GM18870 (cell line): ENCODE results near the gene TLX3.
"Not testable (repeated sequence)": the region's sequence is repeated elsewhere in the genome, so short reads cannot be mapped to it uniquely, and the experiment has no call there.

Experiments used
- ATAC-seq: cut with Tn5 transposase; IDR thresholded peaks from one replicate; pipeline ENCODE4 v1.9.1; 2021; ENCODE audit warnings: moderate library complexity; ENCODE audit not compliant: unreplicated experiment

Gene TLX3

DNA sequence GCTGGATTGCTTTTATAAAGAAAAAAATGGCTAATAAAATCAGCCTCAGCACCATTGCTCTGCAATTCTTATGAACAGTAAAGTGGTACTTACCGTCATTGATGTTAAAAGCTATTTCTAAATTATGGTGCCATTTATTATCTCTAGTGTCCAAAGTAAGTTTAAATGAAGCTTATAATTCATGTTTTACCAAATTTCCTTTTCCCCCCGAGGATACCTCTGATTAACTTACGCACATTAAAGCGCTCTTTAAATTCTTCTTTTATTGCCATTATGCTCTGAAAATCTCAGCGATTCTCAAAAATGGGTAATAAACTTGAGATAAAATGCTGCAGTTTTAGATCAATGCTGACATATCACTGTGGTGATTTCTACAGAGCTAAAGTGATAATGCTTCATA lies 13.5 kb downstream of the TLX3 start:
- no peak for ATAC-seq

DNA sequence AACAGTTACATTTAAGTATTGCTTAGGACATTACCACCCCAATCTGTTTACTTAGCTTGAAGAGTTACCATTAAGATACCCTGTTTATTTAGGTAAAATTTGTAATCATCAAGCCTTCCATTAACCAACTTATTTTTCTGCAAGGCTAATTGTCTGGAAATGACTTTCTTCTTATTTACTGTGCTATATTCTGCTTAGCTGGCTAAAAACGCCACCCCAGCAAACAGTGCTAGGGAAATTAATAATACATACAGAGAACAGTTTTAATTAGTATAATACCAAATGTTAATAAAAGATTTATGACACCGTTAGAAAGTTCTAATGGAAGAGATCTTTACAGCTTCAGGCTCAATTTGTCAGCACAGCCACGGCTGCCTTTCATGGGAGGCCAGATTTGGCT lies 14.0 kb downstream of the TLX3 start:
- ATAC-seq = no peak

DNA sequence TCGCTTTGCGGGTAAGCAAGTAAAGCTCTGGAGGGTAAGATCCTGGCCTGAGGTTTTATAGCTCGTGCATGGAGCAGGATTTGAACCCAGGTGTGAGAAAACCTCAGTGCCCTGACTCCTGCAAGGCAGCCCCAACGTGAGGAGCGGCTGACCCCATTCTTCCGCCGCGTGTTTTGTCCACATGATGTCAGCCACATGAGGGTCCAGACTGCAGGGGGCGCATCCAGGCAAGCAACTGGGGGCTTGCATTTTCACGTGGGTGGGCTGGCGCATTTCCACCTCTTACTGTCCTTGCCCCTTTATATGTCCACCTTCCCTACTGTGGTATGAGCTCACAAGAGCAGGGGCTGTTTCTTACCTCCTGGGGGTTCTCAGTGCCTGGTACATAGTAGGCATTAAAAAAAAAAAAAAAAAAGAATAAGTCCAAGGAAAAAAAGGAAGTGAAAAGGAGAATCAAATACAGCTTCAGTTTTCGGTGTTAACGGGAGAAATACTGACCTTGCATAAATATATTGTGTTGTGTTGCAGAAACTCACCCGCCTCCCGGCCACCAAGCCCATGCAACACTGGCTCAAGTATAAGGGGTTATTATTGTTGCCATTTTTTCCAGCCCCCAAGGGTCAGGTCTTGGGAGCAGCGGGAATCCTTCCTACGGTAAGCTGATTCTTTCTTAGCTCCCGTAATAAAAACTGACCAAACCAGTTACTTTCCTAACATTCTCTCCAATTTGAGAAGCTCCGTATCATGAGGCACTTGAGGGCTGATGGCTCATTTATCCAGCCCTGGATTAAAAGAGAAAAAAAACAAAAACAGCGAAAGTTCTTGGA lies 15.0 kb downstream of the TLX3 start:
- ATAC-seq = no peak

DNA sequence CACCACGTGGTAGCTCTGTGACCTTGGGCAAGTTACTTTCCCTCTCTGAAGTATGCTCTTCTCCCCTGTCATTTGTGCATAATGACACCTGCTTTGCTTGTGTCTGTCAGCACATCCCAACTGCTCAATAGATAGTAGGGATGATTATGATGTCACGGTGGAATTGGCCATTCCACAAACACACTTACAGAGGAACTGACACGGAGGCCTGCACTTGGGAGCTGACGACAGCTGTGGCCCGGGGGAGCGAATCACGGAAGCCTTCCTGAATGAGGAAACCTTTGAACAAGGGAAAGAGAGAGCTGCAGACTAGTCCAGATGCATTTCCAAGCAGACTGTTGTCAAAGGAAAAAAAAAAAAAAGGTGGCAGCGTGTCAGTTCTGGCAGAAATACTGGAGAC lies 21.0 kb downstream of the TLX3 start:
- ATAC-seq = no peak

DNA sequence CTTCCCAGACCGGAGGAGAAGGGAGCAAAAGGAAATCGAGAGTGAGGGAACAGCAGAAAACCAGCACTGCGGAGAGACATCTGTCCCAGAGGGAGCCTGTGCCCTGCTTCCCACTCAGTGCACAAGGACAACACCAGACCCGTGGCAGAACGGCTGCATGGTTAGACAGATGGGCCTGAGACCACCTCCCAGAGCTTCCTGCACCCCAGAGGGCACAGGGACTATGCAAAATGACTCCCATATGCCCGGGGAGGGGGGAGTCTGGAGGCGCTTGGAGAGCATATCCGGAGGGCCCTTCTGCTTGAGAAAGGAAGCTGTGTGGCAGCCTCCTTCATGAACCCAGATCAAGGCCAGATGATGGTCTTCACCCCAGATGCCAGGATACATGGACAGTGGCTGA lies 26.6 kb downstream of the TLX3 start:
- ATAC-seq = no peak

DNA sequence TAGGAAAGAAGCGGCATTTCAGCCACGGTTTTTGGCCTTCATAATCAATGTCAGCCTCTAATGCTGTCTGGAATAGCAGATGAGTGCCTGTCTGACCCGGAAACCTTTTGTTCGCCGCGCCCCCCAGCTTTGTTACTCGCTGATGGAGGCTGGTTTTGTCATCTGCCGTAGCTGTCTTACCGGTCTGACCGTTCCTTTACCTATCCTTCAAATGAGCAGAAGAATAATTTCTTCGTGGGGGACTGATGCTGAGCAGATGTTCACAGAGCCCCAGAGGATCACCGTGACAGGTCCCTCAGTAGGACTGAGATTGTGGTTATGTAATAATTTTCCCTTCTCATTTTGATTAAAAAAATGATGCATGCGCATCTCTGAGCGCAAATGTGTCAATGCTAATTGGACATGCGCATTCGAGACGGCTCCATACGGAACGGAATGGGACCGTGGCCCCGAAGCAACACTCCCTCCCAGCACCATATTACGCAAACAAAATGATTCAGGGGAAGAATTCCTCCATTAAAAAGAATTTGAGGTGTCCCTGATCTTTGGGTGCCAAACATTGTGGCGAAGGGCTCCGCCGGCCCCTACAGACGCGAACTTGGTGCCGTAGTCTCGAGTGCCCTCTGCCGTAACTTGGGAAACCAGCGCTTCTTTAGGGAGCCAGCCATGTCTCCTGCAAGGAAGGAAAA lies 27.6 kb downstream of the TLX3 start:
- ATAC-seq = no peak

DNA sequence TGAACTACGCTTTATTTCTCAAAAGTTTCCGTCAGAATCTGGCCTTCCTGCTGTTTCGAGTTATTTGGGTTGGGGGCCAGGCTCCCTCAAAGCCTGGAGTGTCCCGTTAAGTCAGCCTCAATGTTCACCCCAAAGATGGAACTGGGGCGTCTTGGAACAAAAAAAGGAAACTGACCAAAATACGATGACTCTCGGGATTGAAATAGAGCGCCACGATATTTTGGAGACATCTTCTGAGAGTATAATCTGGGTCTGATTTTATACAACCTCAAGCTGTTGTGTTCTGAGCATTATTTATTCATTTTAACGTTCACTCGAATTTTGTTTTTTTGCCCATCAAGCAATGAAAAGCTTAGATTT lies 28.1 kb downstream of the TLX3 start:
- ATAC-seq = no peak

DNA sequence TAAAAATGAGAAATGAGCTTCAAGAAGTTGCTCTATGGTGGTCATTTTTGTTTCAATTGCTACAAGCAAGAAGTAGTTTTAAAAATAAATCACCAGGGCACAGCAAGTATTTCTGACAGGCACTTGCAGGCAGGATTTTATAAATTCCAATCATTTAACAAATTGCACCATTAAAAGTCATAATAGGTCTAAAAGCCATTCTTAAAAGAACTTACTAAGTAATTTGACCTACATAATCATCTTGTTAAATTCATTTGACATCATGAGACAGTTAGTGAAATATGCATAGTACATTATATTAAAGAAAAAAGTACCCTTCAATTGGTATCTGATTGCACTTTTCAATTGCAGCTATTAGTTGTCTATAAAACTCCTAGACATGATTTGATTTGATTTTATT lies 31.0 kb downstream of the TLX3 start:
- ATAC-seq = no peak

DNA sequence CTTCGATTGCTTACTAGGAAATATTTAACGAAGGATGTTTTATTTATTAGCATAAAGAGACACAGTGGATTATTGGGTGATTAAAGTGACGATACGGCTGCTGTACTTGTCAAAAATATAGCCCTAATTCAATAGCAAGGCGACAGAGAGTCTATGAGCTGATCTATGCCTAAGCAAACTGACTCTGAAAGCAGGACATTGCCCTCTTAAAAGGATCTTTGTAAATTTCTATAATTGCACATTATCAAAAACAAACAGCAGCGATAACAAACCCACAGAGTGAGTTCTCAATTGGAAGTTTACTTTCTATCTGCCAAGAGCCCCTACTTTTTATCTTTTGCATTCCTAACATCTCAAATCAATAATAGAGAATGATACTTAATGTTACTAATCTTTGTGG lies 31.4 kb downstream of the TLX3 start:
- ATAC-seq = no peak

DNA sequence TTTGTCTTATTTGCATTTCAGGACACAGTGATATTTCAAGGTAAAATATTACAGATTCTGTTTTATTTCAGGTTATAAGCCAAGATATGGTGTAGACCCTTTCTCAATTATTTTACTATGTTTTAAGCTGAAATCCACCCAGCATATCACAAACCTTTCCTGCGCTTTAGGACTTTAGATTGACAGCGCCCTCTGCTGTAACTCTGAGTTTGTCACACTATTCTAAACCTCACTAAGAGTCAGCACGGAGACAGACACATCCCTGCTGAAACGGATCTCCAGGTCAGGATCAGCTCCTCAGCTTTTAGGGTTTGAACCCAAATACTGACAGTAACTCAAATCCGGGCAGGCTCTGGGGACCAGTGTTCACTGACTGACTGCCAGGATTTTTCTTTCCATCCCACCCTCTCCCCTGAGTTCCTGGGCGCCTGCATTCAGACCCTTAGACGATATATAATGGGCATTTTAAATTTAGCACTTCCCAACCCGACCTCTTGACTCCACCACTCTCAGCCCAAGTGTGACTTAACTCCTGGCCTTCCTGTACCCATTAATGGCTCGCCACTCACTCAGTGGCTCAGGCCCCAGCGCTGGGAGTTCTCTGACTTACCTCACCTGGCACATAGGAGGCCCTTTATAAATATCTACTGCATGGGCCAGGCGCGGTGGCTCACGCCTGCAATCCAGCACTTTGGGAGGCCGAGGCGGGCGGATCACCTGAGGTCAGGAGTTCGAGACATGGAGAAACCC lies 33.5 kb downstream of the TLX3 start:
- ATAC-seq = no peak

DNA sequence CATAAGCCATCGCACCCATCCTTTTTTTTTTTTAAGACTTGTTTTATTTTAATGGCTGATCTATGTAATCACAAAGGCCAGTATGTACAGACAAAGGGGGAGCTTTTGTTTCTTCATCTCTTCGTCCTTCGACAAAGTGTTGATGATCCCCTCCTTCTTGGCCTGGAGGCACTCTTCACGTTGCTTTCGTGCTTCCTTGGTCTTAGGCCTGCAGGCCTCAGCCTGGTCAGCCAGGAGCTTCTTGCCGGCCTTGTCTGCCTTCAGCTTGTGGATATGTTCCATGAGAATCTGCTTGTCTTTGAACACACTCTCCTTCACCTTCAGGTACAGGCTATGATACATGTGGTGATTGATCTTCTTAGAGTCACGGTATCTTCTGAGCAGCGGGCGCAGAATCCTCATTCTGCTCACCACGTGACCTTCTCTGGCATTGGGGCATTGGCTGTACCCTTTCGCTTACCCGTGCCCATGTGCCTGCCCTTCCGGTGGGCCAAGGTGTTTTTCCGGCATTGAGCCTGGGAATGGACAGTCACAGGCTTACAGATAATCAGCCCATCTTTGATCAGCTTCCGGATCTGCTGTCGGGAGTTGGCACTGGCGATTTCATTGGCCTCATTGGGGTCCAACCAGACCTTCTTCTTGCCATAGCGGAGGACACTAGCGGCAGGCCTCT lies 36.0 kb downstream of the TLX3 start:
- ATAC-seq = no peak

DNA sequence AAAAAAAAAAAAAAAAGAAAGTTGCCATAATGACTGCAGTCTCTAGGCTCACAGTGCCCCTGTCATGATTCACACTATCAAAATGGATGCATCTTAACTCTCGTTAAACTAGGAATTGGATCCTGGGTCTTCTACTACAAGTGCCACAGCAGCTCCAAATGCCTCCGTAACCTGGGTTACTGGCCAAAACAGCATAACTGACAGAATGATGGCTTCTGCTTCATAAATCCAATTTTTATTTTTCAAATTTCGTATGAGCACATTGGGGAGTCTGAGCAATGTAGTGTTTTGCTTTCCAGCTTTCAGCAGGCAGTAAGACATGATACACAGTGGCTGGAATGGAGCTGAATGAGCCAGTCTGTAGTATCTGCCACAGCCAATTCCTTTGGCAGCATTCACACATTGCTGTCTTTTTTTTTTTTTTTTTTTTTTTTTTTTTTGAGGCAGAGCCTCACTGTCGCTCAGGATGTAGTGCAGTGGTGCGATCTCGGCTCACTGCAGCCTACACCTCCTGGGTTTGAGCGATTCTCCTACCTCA lies 42.6 kb downstream of the TLX3 start:
- ATAC-seq = no peak

DNA sequence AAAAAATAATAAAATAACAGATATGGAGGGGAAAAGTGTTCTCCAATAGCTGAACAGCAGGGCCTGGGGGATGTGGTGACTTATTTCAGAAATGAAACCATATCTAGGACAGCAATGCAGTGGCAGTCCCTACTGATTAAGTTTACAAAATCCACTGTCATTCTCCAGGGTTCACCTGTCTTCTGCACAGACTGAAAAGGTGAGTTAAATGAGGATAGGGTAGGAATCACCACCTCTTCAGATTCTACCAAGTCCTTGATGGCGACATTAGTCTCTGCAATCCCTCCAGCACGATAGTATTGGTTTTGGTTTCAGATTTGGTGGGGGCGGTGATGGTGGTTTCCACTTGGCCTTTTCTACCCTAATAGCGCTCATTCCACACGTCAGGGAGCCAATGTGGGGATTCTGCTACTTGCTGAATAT lies 46.3 kb downstream of the TLX3 start:
- peak; percentile 91 for ATAC-seq

DNA sequence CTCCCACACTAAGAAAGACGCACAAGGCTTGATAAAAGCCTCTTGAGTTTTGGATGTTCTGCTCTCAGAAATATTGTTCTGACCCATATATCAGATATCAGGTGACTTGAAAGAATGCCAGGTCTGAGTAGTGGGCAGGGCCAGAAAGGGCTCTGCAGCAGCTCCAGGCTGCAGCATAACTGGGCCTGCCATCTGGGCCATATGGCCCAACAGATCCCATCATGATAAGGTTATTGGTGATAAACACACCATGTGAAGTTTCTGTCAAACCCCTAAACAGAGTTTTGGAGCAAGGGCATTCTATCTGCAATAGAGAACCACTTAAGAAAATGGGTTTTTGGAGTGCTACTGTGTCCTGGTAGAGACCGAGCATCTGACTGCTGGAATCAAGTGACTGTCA lies 48.8 kb downstream of the TLX3 start:
- ATAC-seq = no peak

DNA sequence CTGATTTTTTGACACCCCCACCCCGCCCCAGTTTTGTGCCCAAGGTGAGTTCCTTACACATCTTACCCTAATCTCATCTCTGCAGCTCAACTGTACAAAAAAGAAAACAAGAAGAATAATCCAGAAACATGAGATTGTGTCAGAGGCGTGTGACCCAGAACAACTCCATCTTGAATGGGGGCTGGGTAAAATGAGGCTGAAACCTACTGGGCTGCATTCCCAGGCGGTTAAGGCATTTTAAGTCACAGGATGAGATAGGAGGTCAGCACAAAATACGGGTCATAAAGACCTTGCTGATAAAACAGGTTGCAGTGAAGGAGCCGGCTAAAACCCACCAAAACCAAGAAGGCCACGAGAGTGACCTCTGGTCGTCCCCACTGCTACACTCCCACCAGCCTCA lies 52.1 kb downstream of the TLX3 start:
- not testable (repeated sequence) for ATAC-seq
